Effector memory CD8-positive, alpha-beta T cell (primary cell): ENCODE measurements around the gene SRD5A3.

ENCODE experiments used
- ATAC-seq: fragments of 150-1000 bp; cut with Tn5 transposase; replicated peaks from 2 replicates; pipeline ENCODE4 v1.10.0; 2021; ENCODE audit warnings: mild to moderate bottlenecking, moderate library complexity
- DNase-seq, 3 experiments: peaks; one replicate each; pipeline ENCODE4 v3.0.0; 2021
- H3K27ac Mint-ChIP-seq, 2 donors: one replicate each; pipeline ENCODE4 v1.8.0; 2022; ENCODE audit warnings: mild to moderate bottlenecking in 2 of 2, mixed read lengths in 2 of 2, moderate library complexity in 2 of 2
- H3K27me3 Mint-ChIP-seq, 2 donors: one replicate each; pipeline ENCODE4 v1.8.0; 2022; ENCODE audit warnings: mixed read lengths in 2 of 2
- H3K36me3 Mint-ChIP-seq: one replicate; pipeline ENCODE4 v1.8.0; 2022; ENCODE audit warnings: mild to moderate bottlenecking, moderate library complexity, mixed read lengths; ENCODE audit not compliant: insufficient read depth
- H3K4me1 Mint-ChIP-seq, 2 donors: one replicate each; pipeline ENCODE4 v1.8.0; 2022; ENCODE audit warnings: low read depth in 2 of 2, mixed read lengths in 2 of 2
- H3K4me3 Mint-ChIP-seq, 2 donors: one replicate each; pipeline ENCODE4 v1.8.0; 2022; ENCODE audit warnings: mild to moderate bottlenecking in 2 of 2, mixed read lengths in 2 of 2, moderate library complexity in 2 of 2
- H3K9me3 Mint-ChIP-seq, 2 donors: one replicate each; pipeline ENCODE4 v1.8.0; 2022; ENCODE audit warnings: mixed read lengths in 2 of 2

Gene SRD5A3

DNA sequence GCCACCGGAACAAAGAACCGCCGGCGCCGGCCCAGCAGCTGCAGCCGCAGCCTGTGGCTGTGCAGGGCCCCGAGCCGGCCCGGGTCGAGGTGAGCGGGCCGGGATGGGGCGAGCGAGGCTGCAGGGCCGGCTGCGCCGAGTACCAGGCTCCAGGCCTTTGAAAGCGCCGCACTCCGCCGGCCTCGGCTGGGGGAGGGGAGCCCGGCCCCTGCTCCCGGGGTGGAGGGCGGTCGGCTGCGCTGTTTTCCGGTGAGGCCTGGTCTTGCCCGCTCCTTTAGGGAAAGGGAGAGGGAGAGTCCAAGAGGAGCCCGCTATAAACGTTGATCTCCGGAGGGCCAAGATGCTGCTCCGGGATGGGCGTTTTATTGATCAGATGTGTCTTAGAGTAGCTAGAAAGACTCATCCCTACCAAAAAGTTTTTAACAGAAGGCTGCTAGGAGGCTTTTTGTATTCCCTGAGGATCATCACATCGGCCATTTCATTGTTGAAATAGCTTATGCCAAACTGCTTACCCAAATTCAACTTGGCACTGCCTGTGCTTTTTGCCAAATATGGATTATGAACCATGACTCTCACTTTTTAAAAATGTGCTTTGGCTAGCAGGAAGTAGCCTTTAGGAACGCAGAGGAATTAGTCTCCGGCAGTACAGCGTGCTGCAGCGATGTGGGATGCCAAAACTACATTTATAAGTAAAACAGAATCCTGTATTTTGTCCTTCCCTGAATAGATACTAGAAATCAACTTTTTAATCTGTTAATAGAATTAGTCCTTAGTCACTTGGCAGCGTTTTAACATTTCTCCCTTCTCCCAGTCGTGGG is 50.5 kb downstream of the SRD5A3 start:
- H3K27ac Mint-ChIP-seq: peak overlapping the region; percentile 68 to 97
- peaks cover 34 to 48% of the 10 kb centered on the region in 2 donors for H3K4me1 Mint-ChIP-seq
- ATAC-seq: peak; percentile 9
- no peaks in the 10 kb centered on the region for H3K27me3 Mint-ChIP-seq
- peak overlapping the region; percentile 95 for H3K4me3 Mint-ChIP-seq
- DNase-seq: peak in 2 of 3 experiments; percentile 5 to 9
- H3K36me3 Mint-ChIP-seq: peaks cover 22% of the 10 kb centered on the region
- H3K9me3 Mint-ChIP-seq: no peaks in the 10 kb centered on the region

DNA sequence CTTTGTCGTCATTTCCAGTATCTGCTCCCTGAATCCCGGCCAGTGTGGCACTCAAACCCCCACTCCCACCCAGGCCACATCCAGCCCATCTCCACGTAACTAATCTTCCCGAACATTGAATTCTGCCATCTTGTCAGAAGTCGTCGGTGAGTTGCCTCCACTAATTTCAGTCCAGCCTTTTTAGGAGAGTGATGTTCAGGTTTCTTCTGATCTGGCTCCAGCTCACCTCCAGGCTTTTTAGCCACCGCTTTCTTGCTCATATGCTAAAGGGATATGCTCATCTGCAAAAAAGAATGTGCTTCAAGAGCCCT is 51.0 kb downstream of the SRD5A3 start:
- Mint-ChIP-seq H3K27me3 (no peaks in the 10 kb centered on the region), H3K4me1 (peaks cover 34 to 48% of the 10 kb centered on the region in 2 donors), H3K27ac (peak overlapping the region; percentile 68 to 97), H3K4me3 (peak overlapping the region; percentile 95), H3K9me3 (no peaks in the 10 kb centered on the region), H3K36me3 (peaks cover 25% of the 10 kb centered on the region)
- DNase-seq (no peak), ATAC-seq (no peak)

DNA sequence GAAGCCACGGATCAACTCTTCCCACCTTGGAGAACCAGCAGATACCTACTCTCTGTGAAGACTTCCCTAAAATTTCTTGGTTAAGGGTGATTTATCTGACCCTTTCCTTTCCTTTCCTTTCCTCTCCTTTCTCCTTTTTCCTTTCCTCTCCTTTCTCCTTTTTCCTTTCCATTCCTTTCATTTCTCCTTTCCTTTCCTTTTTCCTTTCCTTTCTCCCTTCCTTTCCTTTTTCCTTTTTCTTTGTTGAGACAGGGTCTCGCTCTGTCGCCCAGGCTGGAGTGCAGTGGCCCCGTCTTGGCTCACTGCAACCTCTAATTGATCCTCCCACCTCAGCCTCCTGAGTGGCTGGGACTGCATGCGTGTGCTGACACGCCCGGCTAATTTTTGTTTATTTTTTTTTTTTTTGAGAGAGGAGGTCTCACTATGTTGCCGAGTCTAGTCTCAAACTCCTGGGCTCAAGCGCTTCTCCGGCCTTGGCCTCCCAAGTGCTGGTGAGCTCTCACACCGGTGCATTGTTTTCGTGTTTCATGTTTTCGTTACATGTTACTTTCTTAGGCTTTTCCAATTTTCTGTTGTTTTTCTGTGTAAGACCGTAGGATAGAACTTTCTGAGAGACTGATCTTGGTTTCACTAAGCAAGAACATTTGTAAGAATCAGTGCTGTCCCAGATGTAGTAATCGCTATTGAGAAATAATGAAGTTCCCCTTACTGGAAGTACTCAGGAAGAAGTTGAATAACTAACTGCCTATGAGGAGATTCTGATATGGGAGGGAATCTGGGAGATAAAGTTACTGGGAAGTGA is 51.7 kb downstream of the SRD5A3 start:
- Mint-ChIP-seq H3K9me3 (no peaks in the 10 kb centered on the region), H3K4me1 (peaks cover 34 to 48% of the 10 kb centered on the region in 2 donors), H3K27ac (peak overlapping the region; percentile 68 to 97), H3K4me3 (peak overlapping the region; percentile 95), H3K36me3 (peaks cover 30% of the 10 kb centered on the region), H3K27me3 (no peaks in the 10 kb centered on the region)
- ATAC-seq (no peak), DNase-seq (no peak)

DNA sequence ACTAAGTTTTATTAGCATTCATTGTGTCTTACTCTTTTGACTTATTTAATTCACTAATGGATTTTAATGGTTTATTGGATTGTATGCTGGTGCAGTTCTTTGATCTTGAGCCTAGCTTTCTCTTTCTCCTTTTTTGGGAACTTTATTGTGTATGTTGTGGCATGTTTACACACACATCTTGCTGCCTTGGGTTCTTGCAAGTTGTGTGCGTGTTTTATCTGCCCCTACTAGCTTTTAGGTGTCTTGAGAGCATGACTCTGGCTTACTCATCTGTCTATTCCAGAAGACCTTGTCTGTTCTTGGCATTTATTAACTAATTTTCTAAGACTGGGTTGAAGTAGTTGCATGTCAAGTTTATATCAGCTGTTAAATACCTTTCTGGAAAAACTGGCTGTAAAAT is 52.4 kb downstream of the SRD5A3 start:
- H3K27ac Mint-ChIP-seq: peak overlapping the region in 1 of 2 donors; percentile 97
- no peak for ATAC-seq
- peak overlapping the region; percentile 95 for H3K4me3 Mint-ChIP-seq
- peaks cover 34 to 48% of the 10 kb centered on the region in 2 donors for H3K4me1 Mint-ChIP-seq
- H3K9me3 Mint-ChIP-seq: no peaks in the 10 kb centered on the region
- no peaks in the 10 kb centered on the region for H3K27me3 Mint-ChIP-seq
- DNase-seq: no peak
- H3K36me3 Mint-ChIP-seq: peaks cover 37% of the 10 kb centered on the region

DNA sequence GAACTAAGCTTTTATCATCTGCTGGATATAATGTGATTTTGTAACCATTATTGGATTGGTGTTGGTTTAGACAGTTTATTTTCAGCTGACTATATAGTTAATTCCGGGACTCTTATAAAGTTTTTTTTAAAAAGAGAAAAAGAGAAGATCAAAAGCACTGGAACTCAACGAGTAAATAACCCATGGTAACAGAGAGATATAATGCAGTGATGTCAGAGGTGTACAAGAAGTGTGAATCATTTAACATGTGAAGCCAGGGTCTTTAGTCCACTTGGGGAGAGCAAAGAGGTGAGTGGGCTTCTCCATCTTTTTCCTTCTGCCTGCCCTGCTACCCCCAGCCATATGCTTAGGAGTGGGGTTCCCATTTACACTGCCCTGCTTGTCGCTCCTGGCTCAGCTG is 52.9 kb downstream of the SRD5A3 start:
- H3K36me3 Mint-ChIP-seq: peaks cover 38% of the 10 kb centered on the region
- H3K9me3 Mint-ChIP-seq: no peaks in the 10 kb centered on the region
- no peaks in the 10 kb centered on the region for H3K27me3 Mint-ChIP-seq
- ATAC-seq (no peak), DNase-seq (no peak)
- peaks cover 36 to 48% of the 10 kb centered on the region in 2 donors for H3K4me1 Mint-ChIP-seq
- H3K27ac Mint-ChIP-seq: peak overlapping the region in 1 of 2 donors; percentile 9
- H3K4me3 Mint-ChIP-seq: peak overlapping the region; percentile 19 to 95

DNA sequence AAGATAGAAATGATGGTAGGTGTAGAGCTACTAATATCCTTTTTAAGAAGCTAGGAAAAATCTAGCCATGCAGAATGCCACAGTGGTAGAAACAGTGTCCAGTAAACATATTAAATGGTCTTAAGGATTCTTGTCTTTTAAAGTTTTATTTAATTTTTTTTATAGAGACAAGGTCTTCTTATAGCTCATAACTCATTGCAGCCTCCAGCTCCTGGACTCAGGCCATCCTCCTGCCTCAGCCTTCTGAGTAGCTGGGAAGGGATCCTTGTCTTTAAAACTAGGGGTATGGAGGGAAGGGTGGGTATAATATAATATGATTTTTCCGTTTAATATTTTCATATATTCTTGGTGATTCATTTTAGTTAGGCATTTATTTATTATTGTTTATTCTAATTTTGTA is 53.5 kb downstream of the SRD5A3 start:
- Mint-ChIP-seq H3K36me3 (peaks cover 44% of the 10 kb centered on the region), H3K27me3 (no peaks in the 10 kb centered on the region), H3K9me3 (no peaks in the 10 kb centered on the region), H3K4me3 (peak overlapping the region; percentile 19 to 95), H3K27ac (peak overlapping the region in 1 of 2 donors; percentile 9), H3K4me1 (peaks cover 36 to 48% of the 10 kb centered on the region in 2 donors)
- no peak for ATAC-seq
- DNase-seq: no peak

DNA sequence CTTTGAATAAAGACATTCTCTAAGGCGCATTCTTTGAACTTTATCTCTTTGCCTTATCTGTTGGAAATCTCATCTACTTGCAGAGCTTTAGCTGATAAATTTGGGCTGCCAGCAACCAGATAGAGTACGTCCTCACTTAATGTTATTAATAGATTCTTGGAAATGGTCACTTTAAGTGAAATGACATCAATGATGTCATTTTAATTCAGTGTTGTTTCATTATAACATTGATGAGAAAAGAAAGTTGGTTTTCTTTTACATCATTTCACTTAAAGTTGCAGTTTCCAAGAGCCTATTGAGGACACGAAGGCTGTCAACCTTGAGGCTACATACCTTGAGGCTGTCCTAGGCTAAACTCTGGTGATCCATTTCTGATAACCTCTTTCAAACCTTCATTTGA is 59.0 kb downstream of the SRD5A3 start:
- Mint-ChIP-seq H3K4me1 (peaks cover 34 to 35% of the 10 kb centered on the region in 2 donors), H3K4me3 (no peak overlapping the region), H3K36me3 (peaks cover 47% of the 10 kb centered on the region), H3K27ac (no peak overlapping the region), H3K9me3 (no peaks in the 10 kb centered on the region), H3K27me3 (no peaks in the 10 kb centered on the region)
- DNase-seq: no peak
- ATAC-seq: no peak

DNA sequence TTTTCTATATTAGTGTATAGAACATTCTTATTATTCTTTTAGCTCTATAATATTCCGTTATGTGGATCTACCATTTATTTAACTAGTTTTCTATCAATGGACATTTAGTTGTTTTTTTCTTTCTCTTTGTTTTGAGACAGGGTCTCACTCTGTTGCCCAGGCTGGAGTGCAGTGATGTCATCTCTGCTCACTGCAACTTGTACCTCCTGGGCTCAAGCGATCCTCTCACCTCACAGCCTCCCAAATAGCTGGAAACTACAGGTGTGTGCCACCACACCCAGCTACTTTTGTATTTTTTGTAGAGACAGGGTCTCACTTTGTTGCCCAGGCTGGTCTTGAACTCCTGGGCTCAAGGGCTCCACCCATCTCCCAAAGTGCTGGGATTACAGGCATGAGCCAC is 60.5 kb downstream of the SRD5A3 start:
- H3K4me3 Mint-ChIP-seq: no peak overlapping the region
- H3K27me3 Mint-ChIP-seq: no peaks in the 10 kb centered on the region
- H3K9me3 Mint-ChIP-seq: no peaks in the 10 kb centered on the region
- ATAC-seq (no peak), DNase-seq (no peak)
- H3K27ac Mint-ChIP-seq: peak overlapping the region; percentile 64 to 84
- H3K36me3 Mint-ChIP-seq: peaks cover 48% of the 10 kb centered on the region
- H3K4me1 Mint-ChIP-seq: peaks cover 29 to 33% of the 10 kb centered on the region in 2 donors

DNA sequence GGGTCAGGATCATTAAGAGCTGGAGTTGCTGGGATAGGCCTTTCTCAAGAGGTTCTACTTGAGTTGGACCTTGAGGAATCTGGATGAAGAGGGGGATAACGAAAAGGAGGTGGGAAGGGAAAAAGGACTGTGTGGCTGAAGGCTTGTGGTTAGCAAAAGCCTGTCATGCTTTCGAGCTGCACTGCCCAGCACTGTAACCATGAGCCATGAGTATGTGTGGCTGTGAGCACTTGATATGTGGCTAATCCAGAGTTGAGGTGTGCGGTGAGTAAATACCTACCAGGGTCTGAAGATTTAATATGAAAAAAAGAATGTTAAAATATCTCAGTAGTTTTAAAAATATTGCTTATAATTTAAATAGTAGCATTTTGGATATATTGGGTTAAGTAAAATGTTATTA is 61.1 kb downstream of the SRD5A3 start:
- Mint-ChIP-seq H3K4me1 (peaks cover 33% of the 10 kb centered on the region in 2 donors), H3K36me3 (peaks cover 51% of the 10 kb centered on the region), H3K27ac (peak overlapping the region; percentile 64 to 84), H3K27me3 (no peaks in the 10 kb centered on the region), H3K9me3 (no peaks in the 10 kb centered on the region), H3K4me3 (no peak overlapping the region)
- ATAC-seq (no peak), DNase-seq (no peak)

DNA sequence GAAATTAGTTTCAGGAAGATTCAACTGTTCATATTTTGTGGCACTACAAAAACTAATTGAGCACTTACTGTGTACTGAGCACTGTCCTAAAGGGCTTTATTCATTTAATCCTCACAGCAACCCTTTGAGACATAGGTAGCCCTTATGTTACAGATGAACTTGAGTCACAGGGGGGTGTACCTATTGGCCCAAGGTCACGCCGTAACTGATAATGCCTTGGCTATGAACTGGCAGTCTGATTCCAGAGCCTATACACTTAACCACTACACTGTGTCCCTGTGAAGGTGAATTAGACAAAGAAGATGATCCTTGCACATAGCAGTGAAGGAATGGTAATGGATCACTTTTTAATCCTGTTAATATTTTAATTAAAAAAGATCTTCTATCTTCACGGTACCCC is 61.7 kb downstream of the SRD5A3 start:
- H3K27ac Mint-ChIP-seq: peak overlapping the region in 1 of 2 donors; percentile 31
- no peaks in the 10 kb centered on the region for H3K27me3 Mint-ChIP-seq
- DNase-seq (no peak), ATAC-seq (no peak)
- H3K4me1 Mint-ChIP-seq: peaks cover 33% of the 10 kb centered on the region in 2 donors
- no peaks in the 10 kb centered on the region for H3K9me3 Mint-ChIP-seq
- no peak overlapping the region for H3K4me3 Mint-ChIP-seq
- peaks cover 51% of the 10 kb centered on the region for H3K36me3 Mint-ChIP-seq

DNA sequence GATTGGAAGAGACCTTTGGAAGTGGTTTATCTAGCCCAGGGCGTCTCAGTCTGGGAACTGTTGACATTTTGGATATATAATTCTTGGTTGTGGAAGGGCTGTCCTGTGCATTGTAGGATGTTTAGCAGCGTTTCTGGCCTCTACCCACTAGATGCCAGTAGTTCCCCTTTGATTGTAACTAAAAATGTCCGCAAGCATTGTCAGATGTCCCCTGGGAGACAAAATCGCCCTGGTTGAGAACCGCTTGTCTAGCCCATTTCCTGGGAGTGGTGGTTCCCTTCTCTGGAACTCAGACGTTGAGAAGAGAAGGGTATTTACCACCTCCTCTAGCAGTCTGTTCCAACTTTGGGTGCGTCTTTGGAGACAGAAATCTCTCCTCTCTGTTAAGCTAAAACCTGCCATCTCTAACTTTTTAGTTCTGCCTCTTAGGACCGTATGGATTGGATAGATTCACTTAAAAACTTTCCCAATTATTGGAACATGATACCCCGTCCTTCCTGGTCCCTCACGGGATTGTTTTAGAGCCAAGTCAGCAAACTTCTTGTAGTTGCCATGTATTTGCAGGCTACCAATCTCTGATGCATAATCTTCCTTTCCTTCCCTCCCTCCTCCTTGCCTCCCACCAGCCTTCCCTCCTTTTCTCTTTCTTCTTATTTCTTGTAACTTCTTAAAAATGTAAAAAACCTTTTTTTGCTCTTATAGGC is 63.6 kb downstream of the SRD5A3 start:
- ATAC-seq (peak; percentile 24), DNase-seq (no peak)
- Mint-ChIP-seq H3K9me3 (no peaks in the 10 kb centered on the region), H3K27me3 (no peaks in the 10 kb centered on the region), H3K27ac (peak overlapping the region; percentile 49 to 74), H3K36me3 (peaks cover 43% of the 10 kb centered on the region), H3K4me3 (no peak overlapping the region), H3K4me1 (peaks cover 31 to 33% of the 10 kb centered on the region in 2 donors)

DNA sequence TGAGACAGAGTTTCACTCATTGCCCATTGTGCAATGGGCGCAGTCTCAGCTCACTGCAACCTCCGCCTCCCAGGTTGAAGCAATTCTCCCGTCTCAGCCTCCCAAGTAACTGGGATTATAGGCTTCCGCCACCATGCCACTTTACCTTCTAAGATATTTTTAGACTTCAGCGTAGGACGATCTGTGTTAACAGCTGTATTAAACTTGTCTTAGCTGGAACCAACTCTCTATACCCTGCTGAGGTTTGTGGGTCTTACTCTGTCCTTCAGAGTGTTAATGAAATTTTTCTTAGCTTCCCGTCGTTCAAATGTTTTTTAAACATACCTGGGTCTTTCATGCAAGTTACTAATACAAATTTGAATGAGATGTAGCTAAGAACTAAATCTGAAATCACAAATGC is 64.4 kb downstream of the SRD5A3 start:
- H3K4me1 Mint-ChIP-seq: peaks cover 26 to 33% of the 10 kb centered on the region in 2 donors
- H3K27ac Mint-ChIP-seq: peak overlapping the region; percentile 49 to 74
- H3K36me3 Mint-ChIP-seq: peaks cover 41% of the 10 kb centered on the region
- ATAC-seq (no peak), DNase-seq (no peak)
- H3K9me3 Mint-ChIP-seq: no peaks in the 10 kb centered on the region
- no peaks in the 10 kb centered on the region for H3K27me3 Mint-ChIP-seq
- no peak overlapping the region for H3K4me3 Mint-ChIP-seq

DNA sequence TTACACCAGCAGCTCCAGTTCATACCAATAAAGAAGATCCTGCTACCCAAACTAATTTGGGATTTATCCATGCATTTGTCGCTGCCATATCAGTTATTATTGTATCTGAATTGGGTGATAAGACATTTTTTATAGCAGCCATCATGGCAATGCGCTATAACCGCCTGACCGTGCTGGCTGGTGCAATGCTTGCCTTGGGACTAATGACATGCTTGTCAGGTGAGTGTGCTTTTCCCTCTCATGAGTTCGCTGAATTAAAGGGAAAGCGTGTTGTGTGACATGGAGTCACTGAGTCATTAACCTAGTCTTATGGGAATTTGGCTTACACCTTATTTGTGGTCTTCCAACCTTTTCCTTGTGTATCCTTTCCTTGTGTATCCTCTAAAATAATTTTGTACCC is 65.6 kb downstream of the SRD5A3 start:
- H3K27me3 Mint-ChIP-seq: no peaks in the 10 kb centered on the region
- H3K36me3 Mint-ChIP-seq: peaks cover 38% of the 10 kb centered on the region
- H3K9me3 Mint-ChIP-seq: no peaks in the 10 kb centered on the region
- no peak overlapping the region for H3K4me3 Mint-ChIP-seq
- DNase-seq (no peak), ATAC-seq (no peak)
- peaks cover 17 to 23% of the 10 kb centered on the region in 2 donors for H3K4me1 Mint-ChIP-seq
- no peak overlapping the region for H3K27ac Mint-ChIP-seq
